Activated T-cell treated with anti-CD3 and anti-CD28 coated beads for 48 hours (primary cell): ENCODE results near the gene ZEB2.

Experiments
- DNase-seq: peaks from one replicate; pipeline ENCODE4 v3.0.0-alpha.2; 2020; ENCODE audit warnings: low read depth

Gene ZEB2

GRCh38 chr2:144424559-144425240 lies 95.2 kb downstream of the ZEB2 start:
- DNase-seq: no peak

DNA sequence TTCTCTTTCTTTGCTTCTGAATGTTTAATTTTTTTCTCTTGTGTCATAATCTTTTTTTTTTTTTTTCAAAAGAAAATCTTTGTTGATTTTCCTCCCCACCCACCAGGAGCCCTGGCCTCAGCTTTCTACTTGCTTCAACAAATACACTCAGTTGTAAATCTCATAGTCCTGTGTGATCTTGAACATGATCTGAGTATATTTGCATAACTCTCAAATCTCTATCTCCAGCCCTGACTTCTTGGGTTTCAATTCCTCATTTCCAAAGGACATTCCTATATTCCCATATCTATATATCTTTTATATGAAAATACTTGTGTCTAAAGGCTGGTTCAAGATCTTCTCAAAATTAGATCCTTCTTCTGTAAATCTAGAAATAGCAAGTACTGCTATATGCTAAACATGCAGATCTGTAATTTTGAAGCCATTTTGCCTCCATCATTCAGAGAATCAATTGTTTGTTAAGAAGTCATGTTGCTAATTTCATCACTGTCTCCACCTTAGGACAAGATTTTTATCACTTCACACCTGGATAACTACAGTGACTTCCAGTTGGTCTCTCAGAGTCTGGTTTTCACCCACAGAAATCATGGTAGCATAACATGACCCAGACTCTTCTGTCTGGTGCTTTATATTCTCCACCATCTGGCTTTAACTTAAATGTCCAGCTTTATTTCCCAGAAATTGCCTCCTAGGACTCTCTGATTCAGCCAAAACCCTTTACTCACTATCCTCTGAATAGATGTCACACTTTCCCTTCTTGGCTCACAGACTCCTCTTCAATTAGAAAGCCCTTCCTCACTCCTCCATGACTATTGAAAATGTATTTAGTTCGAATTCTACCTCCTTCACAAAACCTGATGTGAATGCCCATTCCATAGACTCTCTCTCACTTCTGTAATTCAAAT lies 98.1 kb downstream of the ZEB2 start:
- no peak for DNase-seq

DNA sequence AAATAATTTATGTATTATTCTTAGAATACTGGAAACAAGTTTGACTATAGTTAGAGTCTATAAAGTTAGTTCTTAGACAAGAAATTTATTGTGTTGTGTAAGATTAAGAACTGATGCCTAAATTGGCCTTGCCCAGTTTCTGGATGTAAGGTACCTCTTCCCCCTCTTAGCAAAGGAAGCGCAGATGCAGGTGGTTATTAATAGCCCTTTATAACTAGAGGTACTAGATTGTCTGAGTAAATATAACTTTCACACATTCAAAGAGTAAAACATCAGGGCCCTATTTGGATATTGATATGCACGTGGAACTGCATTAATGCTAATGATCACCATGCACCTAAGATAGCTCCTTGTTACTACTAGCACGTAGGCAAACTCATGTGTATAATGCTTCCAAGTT lies 100.7 kb downstream of the ZEB2 start:
- no peak for DNase-seq

GRCh38 chr2:144415386-144415785 lies 104.5 kb downstream of the ZEB2 start:
- no peak for DNase-seq

DNA sequence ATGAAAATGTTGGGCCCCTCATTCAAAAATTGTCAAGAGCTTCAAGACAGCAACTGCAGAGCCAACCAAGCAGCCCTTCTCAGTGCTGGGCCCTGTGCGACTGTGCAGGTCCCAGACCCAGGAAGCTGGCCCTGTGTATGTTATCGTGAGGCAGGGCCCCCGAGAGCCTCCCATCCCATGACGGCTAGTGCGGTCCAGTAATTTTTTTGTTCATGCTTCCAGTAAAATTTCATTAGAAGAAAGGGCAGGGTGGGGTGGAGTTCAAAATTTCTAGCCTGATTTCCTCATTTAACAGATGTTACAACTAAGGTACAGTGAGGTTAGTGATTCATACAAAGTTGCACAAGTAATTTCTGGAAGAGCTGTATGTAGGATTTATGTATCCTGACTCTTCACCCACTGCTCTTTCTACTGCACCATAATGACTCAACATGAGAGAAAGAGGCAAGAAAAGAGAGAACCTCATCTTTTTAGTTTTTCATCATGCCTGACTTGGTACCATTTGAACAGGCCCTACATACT lies 105.5 kb downstream of the ZEB2 start:
- peak; percentile 15 for DNase-seq

GRCh38 chr2:144412709-144413108 lies 107.2 kb downstream of the ZEB2 start:
- DNase-seq: no peak

DNA sequence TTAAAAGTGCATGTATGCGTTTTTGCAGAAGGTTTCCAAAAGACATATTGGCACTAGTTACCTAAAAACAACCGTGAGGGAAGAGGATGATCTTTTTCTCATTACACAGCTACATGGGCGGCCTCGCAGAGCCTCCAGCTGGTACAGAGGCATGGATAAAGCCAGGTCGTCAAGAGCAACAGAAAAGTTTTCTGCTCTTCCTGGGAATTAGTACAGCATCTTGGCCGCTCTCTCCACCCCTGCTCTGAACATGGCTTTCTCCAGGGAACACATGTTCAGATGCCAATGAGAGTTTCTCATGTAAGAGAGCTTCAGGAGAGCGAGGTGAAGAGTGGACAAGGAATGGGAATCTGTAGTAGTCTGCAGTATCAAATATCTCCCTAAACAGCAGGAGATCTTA lies 108.4 kb downstream of the ZEB2 start:
- DNase-seq: no peak

DNA sequence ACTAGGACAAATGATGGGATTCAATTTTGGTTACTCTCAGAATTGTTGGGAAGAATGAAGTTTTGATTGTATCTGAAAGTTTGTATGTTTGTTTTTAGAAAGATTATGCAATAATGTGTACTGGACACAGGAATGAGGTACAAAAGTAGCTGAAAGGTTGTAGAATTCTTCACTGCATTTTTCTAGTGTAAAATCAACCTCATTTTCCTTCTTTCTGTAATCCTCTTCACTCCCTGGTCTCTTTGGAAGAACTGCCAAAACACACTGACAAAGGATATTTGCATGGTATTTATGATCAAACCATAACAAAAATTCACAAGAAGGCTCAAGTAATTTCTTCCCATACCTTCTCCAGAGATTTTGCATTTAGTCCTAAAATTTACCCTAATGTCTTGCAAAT lies 110.7 kb downstream of the ZEB2 start:
- DNase-seq: no peak

GRCh38 chr2:144407262-144407661 lies 112.7 kb downstream of the ZEB2 start:
- DNase-seq: no peak

DNA sequence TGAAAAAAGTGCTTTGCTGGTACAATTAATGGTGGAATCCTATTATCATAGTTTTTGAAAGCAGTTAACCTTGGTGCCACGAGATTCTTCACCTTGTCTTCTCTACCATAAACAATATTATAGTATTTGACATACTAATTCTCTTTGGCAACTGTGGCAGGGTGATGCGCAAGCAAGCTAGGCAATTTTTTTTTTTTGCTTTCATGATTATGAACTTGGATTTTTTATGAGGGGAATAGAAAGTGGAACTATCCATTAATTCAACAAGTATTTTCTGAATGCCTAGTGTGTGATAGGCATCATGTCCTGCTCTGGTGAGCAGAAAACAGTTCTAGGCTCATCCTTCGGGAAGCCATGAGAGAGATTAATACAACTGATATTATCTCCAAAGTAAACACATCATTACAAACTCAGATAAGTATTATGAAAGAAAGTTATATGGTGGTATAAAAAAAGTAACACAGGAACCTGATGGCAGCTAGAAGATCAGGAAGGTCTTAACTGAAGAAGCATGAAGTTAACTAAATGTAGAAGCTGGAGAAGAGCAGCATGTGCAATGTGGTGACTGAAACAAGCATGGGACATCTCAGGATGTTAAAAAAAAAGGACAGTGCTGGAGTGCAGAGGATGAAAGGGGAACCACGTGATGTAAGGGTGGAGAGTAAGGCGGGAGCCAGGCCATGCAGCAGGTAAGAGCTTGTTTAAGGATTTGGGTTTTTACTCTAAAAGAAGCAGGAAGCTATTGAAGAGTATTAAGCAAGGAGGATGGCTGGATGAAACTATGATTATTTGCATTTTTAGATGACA lies 113.7 kb downstream of the ZEB2 start:
- no peak for DNase-seq

DNA sequence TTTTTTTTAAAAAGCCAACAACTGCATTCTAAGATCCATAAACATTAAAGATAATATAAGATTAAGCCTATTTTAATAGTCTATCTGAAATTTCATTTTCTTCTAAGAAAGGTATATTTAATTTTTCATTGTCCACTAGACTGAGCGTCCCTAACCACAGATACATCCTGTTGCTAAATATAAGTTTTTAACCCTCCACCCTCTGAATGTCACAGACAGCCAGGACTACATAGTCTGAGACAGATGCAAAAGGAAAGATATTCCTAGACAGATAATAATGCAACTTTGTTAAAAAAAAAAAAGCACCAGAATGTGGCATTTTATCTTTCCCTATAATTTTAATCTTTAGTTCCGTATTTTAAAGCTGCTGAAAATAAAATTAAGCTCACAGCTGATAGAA lies 114.6 kb downstream of the ZEB2 start:
- no peak for DNase-seq

DNA sequence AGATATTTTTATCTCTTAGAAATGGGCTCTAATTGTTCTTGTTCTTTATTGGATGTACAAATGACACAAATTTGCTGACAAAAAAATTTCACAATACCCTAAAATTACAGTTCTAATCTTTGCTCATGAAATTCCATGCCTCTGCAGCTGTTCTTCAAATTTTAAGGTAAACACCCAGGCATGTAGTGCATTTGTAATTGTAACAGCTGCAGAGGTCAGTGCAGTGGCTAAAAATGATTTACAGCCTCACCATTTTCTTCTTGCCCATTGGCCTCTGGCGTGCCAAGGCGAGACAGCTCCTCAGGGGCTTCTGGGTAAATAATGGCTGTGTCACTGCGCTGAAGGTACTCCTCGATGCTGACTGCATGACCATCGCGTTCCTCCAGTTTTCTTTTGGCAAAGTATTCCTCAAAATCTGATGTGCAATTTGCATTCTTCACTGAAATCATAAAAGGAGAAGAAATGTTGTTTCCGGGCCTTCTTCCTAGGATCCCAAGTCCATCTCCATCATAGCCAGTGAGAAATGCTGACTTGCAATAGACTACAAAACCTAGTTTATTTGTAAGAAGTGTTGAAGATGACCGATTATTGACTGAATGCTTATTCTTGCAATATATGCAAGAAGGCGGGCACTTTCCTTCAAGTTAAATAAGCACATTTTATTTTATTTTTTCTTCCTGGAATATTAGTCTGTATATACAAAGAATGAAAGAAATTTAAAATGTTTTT lies 115.2 kb downstream of the ZEB2 start:
- no peak for DNase-seq

GRCh38 chr2:144403933-144404332 lies 116.0 kb downstream of the ZEB2 start:
- DNase-seq: no peak

GRCh38 chr2:144402251-144402650 lies 117.7 kb downstream of the ZEB2 start:
- DNase-seq: no peak

- DNase-seq: no peak
Measured at GRCh38 chr2:144401036-144401435, 118.9 kb downstream of the ZEB2 start.

- no peak for DNase-seq
Measured at GRCh38 chr2:144396318-144396717, 123.6 kb downstream of the ZEB2 start.

DNA sequence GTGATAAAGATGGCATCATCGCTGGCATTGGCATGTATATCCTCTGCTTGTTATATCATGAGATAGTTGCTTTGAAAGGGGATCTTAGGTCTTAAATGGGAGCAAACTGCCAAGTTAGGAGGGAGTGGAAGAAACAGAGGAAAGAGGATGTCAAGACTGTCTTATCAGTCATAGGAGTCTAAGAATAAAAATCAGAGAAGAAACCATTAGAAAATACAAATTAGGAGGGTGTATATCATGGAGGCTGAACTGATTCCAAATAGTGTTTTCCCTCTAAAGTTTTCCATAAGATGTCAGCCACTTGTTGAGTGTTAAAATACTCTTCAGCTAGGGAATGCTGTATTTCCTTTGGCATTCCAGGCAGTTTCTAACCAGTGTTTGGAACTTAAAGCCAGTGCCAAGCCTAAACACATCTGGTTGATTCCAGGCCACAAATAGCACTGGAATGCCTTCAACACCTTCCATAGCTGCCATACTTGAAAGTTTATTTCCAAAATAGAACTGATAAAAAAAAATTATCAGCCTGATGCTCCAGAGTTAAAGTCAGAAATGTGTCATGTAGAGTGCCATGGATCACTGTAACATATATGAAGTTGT lies 129.4 kb downstream of the ZEB2 start:
- DNase-seq: no peak

- no peak for DNase-seq
Measured at GRCh38 chr2:144389930-144390311, 130.0 kb downstream of the ZEB2 start.

GRCh38 chr2:144389151-144389929 lies 130.6 kb downstream of the ZEB2 start:
- DNase-seq: no peak

DNA sequence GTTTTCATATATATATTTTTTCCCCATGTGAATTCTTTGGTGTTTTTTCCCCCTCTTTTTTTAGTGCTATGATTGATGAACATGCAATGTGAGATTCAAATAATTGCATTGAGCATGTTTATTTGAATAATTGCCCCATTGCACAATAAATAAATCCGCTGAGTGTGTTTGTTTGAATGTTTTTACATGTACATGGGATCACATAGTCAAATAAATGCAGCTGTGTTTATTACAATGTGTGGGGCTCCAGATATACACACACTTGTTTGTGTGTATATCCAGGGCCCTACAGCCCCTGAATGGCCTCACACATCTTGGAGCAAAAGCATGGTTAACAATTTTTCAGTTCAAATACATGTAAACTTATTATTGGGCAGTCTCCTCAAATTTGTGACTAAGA lies 134.5 kb downstream of the ZEB2 start:
- DNase-seq: no peak
